ENCODE results near the gene LRRC3. TPM values are rescaled to one million over a fixed set of nuclear protein-coding genes. Genes with fewer than 3 reads are reported as not detected.

LRRC3 gene
- total and polyA plus RNA-seq, 2 donors (not counting 3 experiments of a cell fraction or from before 2014, with no cell fraction given): 4.8 to 4.9 TPM

GRCh38 chr21:44408226-44408625 lies 47.1 kb upstream of the LRRC3 start:
- Histone ChIP-seq H3K36me3 (ENCODE audit: control insufficient read depth in 2 of 2, extremely low read depth in 1 of 2, insufficient read depth in 2 of 2, low read length in 2 of 2) (no peaks in the 10 kb centered on the region), H3K4me2 (ENCODE audit: insufficient read depth, low read length) (no peak overlapping the region), H3K4me1 (ENCODE audit: control insufficient read depth, extremely low read depth, insufficient read depth, low read length) (no peaks in the 10 kb centered on the region), H3K9ac (replicated peaks; ENCODE audit: extremely low read depth, insufficient read depth, low read length) (no peak overlapping the region), H3K79me2 (ENCODE audit: control insufficient read depth, insufficient read depth, low read length) (no peaks in the 10 kb centered on the region), H3K4me3 (replicated peaks in 1 of 3; ENCODE audit: insufficient read depth in 1 of 3, low read depth in 1 of 3, low read length in 3 of 3) (no peak overlapping the region), H3K9me1 (replicated peaks; ENCODE audit: control insufficient read depth, extremely low read depth, insufficient read depth, low read length) (no peaks in the 10 kb centered on the region), H2AFZ (ENCODE audit: low read depth, low read length) (no peak overlapping the region), H4K20me1 (replicated peaks; ENCODE audit: control insufficient read depth, extremely low read depth, insufficient read depth, low read length) (no peaks in the 10 kb centered on the region), H3K9me3 (replicated peaks; ENCODE audit: control insufficient read depth, insufficient read depth, low read length) (peaks cover 3% of the 10 kb centered on the region), H3K27me3 (ENCODE audit: control insufficient read depth in 2 of 2, insufficient read depth in 2 of 2, low read length in 2 of 2) (no peaks in the 10 kb centered on the region), H3K27ac (ENCODE audit: insufficient read depth, low read depth, low read length) (no peak overlapping the region)
- dilution Hi-C loops (cut with MboI; ENCODE audit: extremely low pct_ligation_motif_present, low sequenced_read_pairs) (no loop called here), intact Hi-C loops (cut with micrococcal nuclease) (no loop called here)
- CTCF ChIA-PET: no interaction called here
- no peak for TF ChIP-seq POLR2A (IDR thresholded peaks at IDR 0.05; ENCODE audit: low read depth, low read length)
- FAIRE-seq (no peak), DNase-seq (ENCODE audit: low read depth, low spot score) (no peak)
- no TSS peak for BruUV-seq (replicated peaks)
- POLR2A ChIA-PET: no interaction called here

DNA sequence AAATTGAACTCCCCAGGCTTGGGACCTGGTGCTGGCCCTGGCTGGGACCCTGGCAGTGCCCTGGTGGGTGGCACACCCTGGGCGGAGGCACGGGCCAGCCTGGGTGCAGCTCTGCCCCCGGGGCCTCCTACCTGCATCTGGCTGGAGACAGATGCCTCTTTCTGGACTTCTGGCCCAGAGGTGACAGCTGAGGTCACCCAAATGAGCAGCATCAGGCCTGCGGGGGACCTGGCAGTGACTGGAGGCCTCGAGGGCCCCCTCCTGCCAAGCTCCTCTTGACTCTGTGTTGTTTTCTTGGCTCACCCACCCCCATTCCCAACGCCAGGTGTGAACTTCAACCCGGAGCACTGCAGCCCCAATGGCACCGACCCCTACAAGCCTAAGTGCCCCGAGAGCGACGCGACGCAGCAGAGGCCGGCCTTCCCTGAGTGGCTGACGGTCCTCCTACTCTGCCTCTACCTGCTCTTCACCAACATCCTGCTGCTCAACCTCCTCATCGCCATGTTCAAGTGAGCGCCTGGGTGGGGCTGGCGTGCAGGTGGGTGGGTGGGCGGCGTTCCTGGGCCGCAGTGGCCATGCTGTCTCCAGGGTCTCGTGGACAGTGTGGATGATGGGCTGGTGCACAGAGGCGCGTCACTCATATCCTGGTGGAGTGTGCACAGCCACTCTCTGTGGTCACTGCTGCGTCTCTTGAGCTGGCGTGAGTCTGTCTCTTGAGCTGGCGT lies 41.6 kb upstream of the LRRC3 start:
- intact Hi-C loops (cut with micrococcal nuclease): no loop called here
- dilution Hi-C loops (cut with MboI; ENCODE audit: extremely low pct_ligation_motif_present, low sequenced_read_pairs): no loop called here
- BruUV-seq (replicated peaks): no TSS peak
- TF ChIP-seq, protein P1, sequence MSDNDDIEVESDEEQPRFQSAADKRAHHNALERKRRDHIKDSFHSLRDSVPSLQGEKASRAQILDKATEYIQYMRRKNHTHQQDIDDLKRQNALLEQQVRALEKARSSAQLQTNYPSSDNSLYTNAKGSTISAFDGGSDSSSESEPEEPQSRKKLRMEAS (IDR thresholded peaks at IDR 0.05; ENCODE audit: insufficient read depth, insufficient read length): no peak
- no peak for TF ChIP-seq MYC (IDR thresholded peaks at IDR 0.05; ENCODE audit: low read depth, low read length)
- TF ChIP-seq FOS (IDR thresholded peaks at IDR 0.05; ENCODE audit: borderline replicate concordance, insufficient read depth, low read length): no peak
- TF ChIP-seq EZH2 (IDR thresholded peaks at IDR 0.05; ENCODE audit: borderline replicate concordance, low read depth, low read length, severe bottlenecking): no peak
- TF ChIP-seq, protein P2, sequence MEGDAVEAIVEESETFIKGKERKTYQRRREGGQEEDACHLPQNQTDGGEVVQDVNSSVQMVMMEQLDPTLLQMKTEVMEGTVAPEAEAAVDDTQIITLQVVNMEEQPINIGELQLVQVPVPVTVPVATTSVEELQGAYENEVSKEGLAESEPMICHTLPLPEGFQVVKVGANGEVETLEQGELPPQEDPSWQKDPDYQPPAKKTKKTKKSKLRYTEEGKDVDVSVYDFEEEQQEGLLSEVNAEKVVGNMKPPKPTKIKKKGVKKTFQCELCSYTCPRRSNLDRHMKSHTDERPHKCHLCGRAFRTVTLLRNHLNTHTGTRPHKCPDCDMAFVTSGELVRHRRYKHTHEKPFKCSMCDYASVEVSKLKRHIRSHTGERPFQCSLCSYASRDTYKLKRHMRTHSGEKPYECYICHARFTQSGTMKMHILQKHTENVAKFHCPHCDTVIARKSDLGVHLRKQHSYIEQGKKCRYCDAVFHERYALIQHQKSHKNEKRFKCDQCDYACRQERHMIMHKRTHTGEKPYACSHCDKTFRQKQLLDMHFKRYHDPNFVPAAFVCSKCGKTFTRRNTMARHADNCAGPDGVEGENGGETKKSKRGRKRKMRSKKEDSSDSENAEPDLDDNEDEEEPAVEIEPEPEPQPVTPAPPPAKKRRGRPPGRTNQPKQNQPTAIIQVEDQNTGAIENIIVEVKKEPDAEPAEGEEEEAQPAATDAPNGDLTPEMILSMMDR (IDR thresholded peaks at IDR 0.05; ENCODE audit: extremely low read depth in 1 of 2, insufficient read depth in 1 of 2, low read depth in 1 of 2, low read length in 2 of 2): no peak
- TF ChIP-seq JUN (IDR thresholded peaks at IDR 0.05; ENCODE audit: borderline replicate concordance, insufficient read depth, insufficient read length, low read depth): no peak
- TF ChIP-seq POLR2A (IDR thresholded peaks at IDR 0.05; ENCODE audit: low read depth, low read length): no peak
- TF ChIP-seq GATA2 (IDR thresholded peaks at IDR 0.05; ENCODE audit: insufficient read depth, insufficient read length, low read depth, low read length): no peak
- no peak for TF ChIP-seq POLR2AphosphoS5 (IDR thresholded peaks at IDR 0.05; ENCODE audit: insufficient read depth, low read depth, low read length)
- H3K27me3 ChIP-seq (ENCODE audit: control insufficient read depth in 2 of 2, insufficient read depth in 2 of 2, low read length in 2 of 2): no peaks in the 10 kb centered on the region
- H3K4me1 ChIP-seq (ENCODE audit: control insufficient read depth, extremely low read depth, insufficient read depth, low read length): no peaks in the 10 kb centered on the region
- no peaks in the 10 kb centered on the region for H3K9me1 ChIP-seq (replicated peaks; ENCODE audit: control insufficient read depth, extremely low read depth, insufficient read depth, low read length)
- FAIRE-seq: no peak
- H3K4me3 ChIP-seq (replicated peaks in 1 of 3; ENCODE audit: insufficient read depth in 1 of 3, low read depth in 1 of 3, low read length in 3 of 3): no peak overlapping the region
- H4K20me1 ChIP-seq (replicated peaks; ENCODE audit: control insufficient read depth, extremely low read depth, insufficient read depth, low read length): no peaks in the 10 kb centered on the region
- no peaks in the 10 kb centered on the region for H3K36me3 ChIP-seq (ENCODE audit: control insufficient read depth in 2 of 2, extremely low read depth in 1 of 2, insufficient read depth in 2 of 2, low read length in 2 of 2)
- no peak overlapping the region for H2AFZ ChIP-seq (ENCODE audit: low read depth, low read length)
- H3K4me2 ChIP-seq (ENCODE audit: insufficient read depth, low read length): no peak overlapping the region
- DNase-seq (ENCODE audit: low read depth, low spot score): no peak
- H3K9ac ChIP-seq (replicated peaks; ENCODE audit: extremely low read depth, insufficient read depth, low read length): no peak overlapping the region
- H3K9me3 ChIP-seq (replicated peaks; ENCODE audit: control insufficient read depth, insufficient read depth, low read length): no peaks in the 10 kb centered on the region
- ChIA-PET POLR2A (no interaction called here), CTCF (no interaction called here)
- H3K27ac ChIP-seq (ENCODE audit: insufficient read depth, low read depth, low read length): no peak overlapping the region
- no peaks in the 10 kb centered on the region for H3K79me2 ChIP-seq (ENCODE audit: control insufficient read depth, insufficient read depth, low read length)

Measured in endothelial cell of umbilical vein (primary cell).